HFFc6 (cell line): ENCODE data around the gene CTCFL. TPM values are rescaled to one million over a fixed set of nuclear protein-coding genes. Genes with fewer than 3 reads are reported as not detected.

ENCODE experiments used
- DNase-seq: peaks from one replicate; pipeline ENCODE4 v3.0.0-alpha.2; 2018
- H3K27ac Mint-ChIP-seq: 2 replicates; pipeline ENCODE4 v1.8.0; 2020; ENCODE audit warnings: mild to moderate bottlenecking, mixed read lengths
- H3K27me3 Mint-ChIP-seq: 2 replicates; pipeline ENCODE4 v1.8.0; 2021; ENCODE audit warnings: mild to moderate bottlenecking, moderate library complexity, mixed read lengths; ENCODE audit not compliant: insufficient read depth
- H3K36me3 Mint-ChIP-seq: 2 replicates; pipeline ENCODE4 v1.8.0; 2021; ENCODE audit warnings: low read depth, mixed read lengths
- H3K4me1 Mint-ChIP-seq: 2 replicates; pipeline ENCODE4 v1.8.0; 2020; ENCODE audit warnings: low read depth, mixed read lengths
- H3K4me3 Mint-ChIP-seq: 2 replicates; pipeline ENCODE4 v1.8.0; 2020; ENCODE audit warnings: mild to moderate bottlenecking, moderate library complexity, mixed read lengths
- H3K9me3 Mint-ChIP-seq: 2 replicates; pipeline ENCODE4 v1.8.0; 2020; ENCODE audit warnings: mild to moderate bottlenecking, mixed read lengths
- CTCF ChIP-seq: fragments of 200-600 bp; sonication (generic); IDR thresholded peaks from 2 replicates; pipeline ENCODE4 v1.5.0; 2021; ENCODE audit warnings: antibody characterized with exemption, mild to moderate bottlenecking
- total RNA-seq, 6 experiments: library from RNA; stranded (reverse); fragmentation: NEBNext Ultra II Directional; extraction: Animal tissue kit (Norgen Biotek cat#: 25700); gene quantifications; 2 replicates in 1 of 6; 3 replicates in 5 of 6; pipeline ENCODE4 v1.2.3, GENCODE V29; 2021

The CTCFL gene
- total RNA-seq, 6 experiments from 2014 or later = not detected

GRCh38 chr20:57507477-57507876 is 17.5 kb downstream of the CTCFL start:
- H3K27ac Mint-ChIP-seq = no peak overlapping the region

GRCh38 chr20:57505979-57506378 is 19.0 kb downstream of the CTCFL start:
- Mint-ChIP-seq H3K4me3 (no peak overlapping the region), H3K4me1 (peaks cover 11% of the 10 kb centered on the region), H3K36me3 (no peaks in the 10 kb centered on the region), H3K9me3 (no peaks in the 10 kb centered on the region), H3K27ac (no peak overlapping the region), H3K27me3 (peaks cover 20% of the 10 kb centered on the region)
- DNase-seq = no peak
- TF ChIP-seq CTCF = no peak

More at GRCh38 chr20:57507477-57507876, 17.5 kb downstream of the CTCFL start:
- Mint-ChIP-seq H3K9me3 (no peaks in the 10 kb centered on the region), H3K4me3 (no peak overlapping the region), H3K27me3 (peaks cover 23% of the 10 kb centered on the region), H3K36me3 (no peaks in the 10 kb centered on the region), H3K4me1 (no peaks in the 10 kb centered on the region)
- DNase-seq = no peak
- no peak for TF ChIP-seq CTCF

GRCh38 chr20:57504411-57504810 is 20.5 kb downstream of the CTCFL start:
- H3K4me1 Mint-ChIP-seq = peaks cover 15% of the 10 kb centered on the region
- no peak for DNase-seq
- no peaks in the 10 kb centered on the region for H3K9me3 Mint-ChIP-seq
- H3K36me3 Mint-ChIP-seq = no peaks in the 10 kb centered on the region
- peaks cover 15% of the 10 kb centered on the region for H3K27me3 Mint-ChIP-seq
- no peak overlapping the region for H3K27ac Mint-ChIP-seq
- TF ChIP-seq CTCF = no peak
- H3K4me3 Mint-ChIP-seq = no peak overlapping the region

- H3K4me3 Mint-ChIP-seq = no peak overlapping the region
- H3K27me3 Mint-ChIP-seq = peaks cover 14% of the 10 kb centered on the region
- H3K36me3 Mint-ChIP-seq = no peaks in the 10 kb centered on the region
- H3K4me1 Mint-ChIP-seq = peaks cover 21% of the 10 kb centered on the region
- H3K27ac Mint-ChIP-seq = no peak overlapping the region
- no peak for TF ChIP-seq CTCF
- no peak for DNase-seq
- no peaks in the 10 kb centered on the region for H3K9me3 Mint-ChIP-seq
Observed at GRCh38 chr20:57503035-57503658, 21.8 kb downstream of the CTCFL start.

- Mint-ChIP-seq H3K27ac (no peak overlapping the region), H3K4me3 (no peak overlapping the region), H3K9me3 (no peaks in the 10 kb centered on the region), H3K4me1 (peaks cover 22% of the 10 kb centered on the region), H3K27me3 (peaks cover 13% of the 10 kb centered on the region), H3K36me3 (no peaks in the 10 kb centered on the region)
- no peak for DNase-seq
- TF ChIP-seq CTCF = no peak
Observed at GRCh38 chr20:57502336-57502700, 22.6 kb downstream of the CTCFL start.
